ENCODE results near the gene HCN4.

Gene HCN4

GRCh38 chr15:73338058-73338457, 30.7 kb downstream of the HCN4 start:
- no peak overlapping the region for H3K4me3 ChIP-seq
- H3K27ac ChIP-seq = no peak overlapping the region
- peaks cover 0 to 16% of the 10 kb centered on the region in 2 donors for H3K27me3 ChIP-seq
- intact Hi-C loops (cut with DNase I; ENCODE audit: low total_unique reads) = no loop called here
- no peak for TF ChIP-seq CTCF (IDR thresholded peaks at IDR 0.05)
- no peak for DNase-seq
- H3K9me3 ChIP-seq = peaks cover 0 to 1% (median 0%) of the 10 kb centered on the region in 3 donors
- H3K36me3 ChIP-seq = no peaks in the 10 kb centered on the region
- no peaks in the 10 kb centered on the region for H3K4me1 ChIP-seq

GRCh38 chr15:73337187-73337586, 31.6 kb downstream of the HCN4 start:
- no peak overlapping the region for H3K27ac ChIP-seq
- TF ChIP-seq CTCF (IDR thresholded peaks at IDR 0.05) = no peak
- H3K27me3 ChIP-seq = peaks cover 0 to 16% of the 10 kb centered on the region in 2 donors
- DNase-seq = no peak
- H3K9me3 ChIP-seq = no peaks in the 10 kb centered on the region
- H3K4me3 ChIP-seq = no peak overlapping the region
- no peaks in the 10 kb centered on the region for H3K36me3 ChIP-seq
- intact Hi-C loops (cut with DNase I; ENCODE audit: low total_unique reads) = no loop called here
- H3K4me1 ChIP-seq = no peaks in the 10 kb centered on the region

- Histone ChIP-seq H3K4me1 (no peaks in the 10 kb centered on the region), H3K27me3 (peaks cover 0 to 13% of the 10 kb centered on the region in 2 donors), H3K4me3 (no peak overlapping the region), H3K27ac (no peak overlapping the region), H3K36me3 (no peaks in the 10 kb centered on the region), H3K9me3 (no peaks in the 10 kb centered on the region)
- TF ChIP-seq CTCF (IDR thresholded peaks at IDR 0.05) = no peak
- intact Hi-C loops (cut with DNase I; ENCODE audit: low total_unique reads) = no loop called here
- no peak for DNase-seq
These were observed 32.0 kb downstream of the HCN4 start for GRCh38 chr15:73336756-73337155.

GRCh38 chr15:73335471-73335870, 33.3 kb downstream of the HCN4 start:
- no peak overlapping the region for H3K27ac ChIP-seq
- peaks cover 0 to 13% of the 10 kb centered on the region in 2 donors for H3K27me3 ChIP-seq
- TF ChIP-seq CTCF (IDR thresholded peaks at IDR 0.05) = no peak
- H3K4me3 ChIP-seq = no peak overlapping the region
- no peak for DNase-seq
- intact Hi-C loops (cut with DNase I; ENCODE audit: low total_unique reads) = no loop called here
- H3K4me1 ChIP-seq = no peaks in the 10 kb centered on the region
- no peaks in the 10 kb centered on the region for H3K36me3 ChIP-seq
- no peaks in the 10 kb centered on the region for H3K9me3 ChIP-seq

- no peak overlapping the region for H3K27ac ChIP-seq
- intact Hi-C loops (cut with DNase I; ENCODE audit: low total_unique reads) = no loop called here
- H3K4me1 ChIP-seq = no peaks in the 10 kb centered on the region
- no peak for TF ChIP-seq CTCF (IDR thresholded peaks at IDR 0.05)
- no peak for DNase-seq
- H3K36me3 ChIP-seq = no peaks in the 10 kb centered on the region
- peaks cover 0 to 13% of the 10 kb centered on the region in 2 donors for H3K27me3 ChIP-seq
- H3K9me3 ChIP-seq = no peaks in the 10 kb centered on the region
- no peak overlapping the region for H3K4me3 ChIP-seq
These were observed 33.7 kb downstream of the HCN4 start for GRCh38 chr15:73335026-73335425.

- no peaks in the 10 kb centered on the region for H3K36me3 ChIP-seq
- peaks cover 0 to 13% of the 10 kb centered on the region in 2 donors for H3K27me3 ChIP-seq
- H3K9me3 ChIP-seq = no peaks in the 10 kb centered on the region
- no peak for DNase-seq
- H3K27ac ChIP-seq = no peak overlapping the region
- no peak overlapping the region for H3K4me3 ChIP-seq
- H3K4me1 ChIP-seq = no peaks in the 10 kb centered on the region
- intact Hi-C loops (cut with DNase I; ENCODE audit: low total_unique reads) = no loop called here
- no peak for TF ChIP-seq CTCF (IDR thresholded peaks at IDR 0.05)
These were observed 34.7 kb downstream of the HCN4 start for GRCh38 chr15:73334086-73334485.

Measured in tibial artery (tissue), 4 donors.